Loucy (cell line): ENCODE data around the gene ATOH8.

Source experiments
- EZH2phosphoT487 ChIP-seq: fragments of 200-600 bp; IDR thresholded peaks from 2 replicates; pipeline ENCODE4 v1.6.1; 2018; ENCODE audit warnings: antibody characterized with exemption, mild to moderate bottlenecking, moderate library complexity, borderline replicate concordance
- TF ChIP-seq, protein P1 (sequence below): fragments of 200-600 bp; sonication (generic); conservative IDR thresholded peaks from 2 replicates; pipeline ENCODE4 v1.5.1; 2014; ENCODE audit warnings: mild to moderate bottlenecking, antibody characterized with exemption, low read length

DNA sequence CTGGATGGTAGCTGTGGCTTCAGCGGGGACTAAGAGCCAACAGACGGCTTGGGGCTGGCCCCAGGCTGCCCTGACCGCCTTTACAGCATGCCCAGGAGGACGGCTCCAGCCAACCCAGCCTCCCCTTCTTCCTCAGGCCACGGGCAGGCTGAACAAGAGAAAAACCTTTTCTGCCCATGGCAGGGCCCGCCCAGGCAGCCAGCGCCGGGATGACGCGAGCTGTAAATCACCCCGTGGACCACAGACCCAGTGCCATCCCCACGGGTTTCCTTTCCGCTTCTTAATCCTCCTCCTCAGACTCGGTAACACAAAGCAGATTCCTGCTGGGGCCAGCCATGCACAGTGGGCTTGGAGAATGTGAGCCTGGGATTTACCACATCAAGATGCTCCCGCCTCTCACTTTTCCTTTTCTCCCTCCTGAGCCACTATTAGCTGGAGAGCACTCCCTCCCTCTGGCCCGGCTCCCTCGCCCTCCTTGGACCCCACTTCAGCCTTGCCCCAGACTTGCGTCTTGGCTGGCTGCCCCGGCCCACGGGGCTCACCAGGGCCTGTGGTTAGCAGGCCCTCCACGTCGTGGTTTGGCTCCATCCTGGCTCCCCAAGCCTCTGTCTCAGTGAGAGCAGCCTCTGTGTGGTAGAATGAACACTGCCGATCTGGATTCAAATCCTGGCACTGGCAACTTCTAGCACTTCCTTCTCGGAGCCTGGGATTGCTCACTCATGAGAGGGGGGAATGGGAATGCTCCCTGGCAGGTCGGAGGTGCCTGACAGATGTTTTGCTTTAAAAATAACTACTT, 31.4 kb downstream of the ATOH8 start:
- TF ChIP-seq, protein P1, sequence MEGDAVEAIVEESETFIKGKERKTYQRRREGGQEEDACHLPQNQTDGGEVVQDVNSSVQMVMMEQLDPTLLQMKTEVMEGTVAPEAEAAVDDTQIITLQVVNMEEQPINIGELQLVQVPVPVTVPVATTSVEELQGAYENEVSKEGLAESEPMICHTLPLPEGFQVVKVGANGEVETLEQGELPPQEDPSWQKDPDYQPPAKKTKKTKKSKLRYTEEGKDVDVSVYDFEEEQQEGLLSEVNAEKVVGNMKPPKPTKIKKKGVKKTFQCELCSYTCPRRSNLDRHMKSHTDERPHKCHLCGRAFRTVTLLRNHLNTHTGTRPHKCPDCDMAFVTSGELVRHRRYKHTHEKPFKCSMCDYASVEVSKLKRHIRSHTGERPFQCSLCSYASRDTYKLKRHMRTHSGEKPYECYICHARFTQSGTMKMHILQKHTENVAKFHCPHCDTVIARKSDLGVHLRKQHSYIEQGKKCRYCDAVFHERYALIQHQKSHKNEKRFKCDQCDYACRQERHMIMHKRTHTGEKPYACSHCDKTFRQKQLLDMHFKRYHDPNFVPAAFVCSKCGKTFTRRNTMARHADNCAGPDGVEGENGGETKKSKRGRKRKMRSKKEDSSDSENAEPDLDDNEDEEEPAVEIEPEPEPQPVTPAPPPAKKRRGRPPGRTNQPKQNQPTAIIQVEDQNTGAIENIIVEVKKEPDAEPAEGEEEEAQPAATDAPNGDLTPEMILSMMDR, result no peak
- TF ChIP-seq EZH2phosphoT487, result no peak
